GM18508 (cell line): ENCODE measurements around the gene EPHA1.
"Not testable (repeated sequence)": the region's sequence is repeated elsewhere in the genome, so short reads cannot be mapped to it uniquely, and the experiment has no call there.

Experiments used
- ATAC-seq: cut with Tn5 transposase; IDR thresholded peaks from one replicate; pipeline ENCODE4 v1.9.1; 2021; ENCODE audit warnings: moderate number of reproducible peaks; ENCODE audit not compliant: insufficient read depth, unreplicated experiment

EPHA1 gene

GRCh38 chr7:143433759-143434158 lies 25.1 kb upstream of the EPHA1 start:
- ATAC-seq, result no peak

- ATAC-seq, result no peak
Observed at GRCh38 chr7:143431109-143431508, 22.5 kb upstream of the EPHA1 start.

GRCh38 chr7:143429770-143430698 lies 21.4 kb upstream of the EPHA1 start:
- no peak for ATAC-seq

- no peak for ATAC-seq
Observed at GRCh38 chr7:143426479-143427142, 18.0 kb upstream of the EPHA1 start.

- ATAC-seq, result not testable (repeated sequence)
Observed at GRCh38 chr7:143424476-143424875, 15.8 kb upstream of the EPHA1 start.

GRCh38 chr7:143422033-143422432 lies 13.4 kb upstream of the EPHA1 start:
- no peak for ATAC-seq

DNA sequence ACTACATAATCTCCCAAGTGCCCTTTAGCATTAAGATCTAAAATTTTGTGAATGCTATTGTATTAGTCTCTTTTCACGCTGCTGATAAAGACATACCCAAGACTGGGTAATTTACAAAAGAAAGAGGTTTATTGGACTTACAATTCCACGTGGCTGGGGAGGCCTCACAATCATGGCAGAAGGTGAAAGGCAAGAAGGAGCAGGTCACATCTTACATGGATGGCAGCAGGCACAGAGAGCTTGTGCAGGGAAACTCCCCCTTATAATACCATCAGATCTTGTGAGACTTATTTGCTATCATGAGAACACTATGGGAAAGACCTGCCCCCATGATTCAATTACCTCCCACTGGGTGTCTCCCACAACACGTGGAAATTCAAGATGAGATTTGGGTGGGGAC lies 12.0 kb upstream of the EPHA1 start:
- not testable (repeated sequence) for ATAC-seq

DNA sequence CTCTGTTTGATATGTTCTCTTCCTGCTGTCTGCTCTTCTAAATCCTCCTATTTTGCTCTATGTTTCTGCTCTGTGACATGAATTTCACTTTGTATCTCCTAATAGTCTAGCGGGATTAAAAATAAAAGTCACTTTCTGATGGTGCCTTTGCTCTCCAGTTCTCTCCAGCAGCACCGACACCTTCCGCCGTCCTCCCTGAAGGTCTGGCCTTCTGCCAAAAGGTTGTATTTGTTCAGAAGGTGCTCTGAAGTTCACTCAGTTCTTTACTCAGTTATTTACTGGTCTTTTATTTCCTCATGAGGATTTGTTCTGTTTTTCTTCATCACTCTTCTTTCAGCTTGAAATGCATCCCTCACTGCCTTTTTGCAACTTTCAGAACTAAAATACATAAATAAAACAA lies 11.2 kb upstream of the EPHA1 start:
- no peak for ATAC-seq

GRCh38 chr7:143418681-143419458 lies 10.2 kb upstream of the EPHA1 start:
- ATAC-seq, result no peak

DNA sequence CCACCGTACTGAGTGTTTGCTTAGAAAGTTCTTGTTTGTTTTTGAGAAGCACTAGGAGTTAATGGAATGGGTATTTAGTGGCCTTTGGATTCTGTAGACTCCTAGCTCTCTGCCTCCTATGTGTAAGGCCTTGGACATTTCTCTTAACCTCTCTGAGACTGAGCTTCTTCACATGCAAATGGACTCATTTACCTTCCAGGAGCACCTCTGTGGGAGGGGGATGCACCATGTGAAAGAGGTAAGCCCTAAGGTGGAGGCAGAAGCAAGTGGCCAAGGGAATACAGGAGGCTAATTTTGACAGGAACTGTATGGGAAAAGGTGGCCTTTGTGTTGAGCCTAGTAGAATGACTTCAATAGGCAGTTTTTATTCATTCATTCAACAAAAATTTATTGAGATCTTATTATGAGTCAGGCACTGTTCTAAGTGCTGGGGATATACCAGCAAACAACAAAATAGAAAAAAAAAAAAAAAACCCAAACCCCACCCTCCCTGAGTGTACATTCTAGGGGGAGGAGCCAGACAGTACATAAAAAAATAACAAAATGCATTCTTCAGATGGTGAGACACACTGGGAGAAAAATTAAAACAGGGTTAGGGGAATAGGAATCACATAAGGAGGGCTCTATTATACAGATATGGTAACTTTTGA lies 9.2 kb upstream of the EPHA1 start:
- no peak for ATAC-seq

GRCh38 chr7:143416565-143417149 lies 8.0 kb upstream of the EPHA1 start:
- ATAC-seq, result no peak

GRCh38 chr7:143415742-143416397 lies 7.2 kb upstream of the EPHA1 start:
- ATAC-seq, result no peak

DNA sequence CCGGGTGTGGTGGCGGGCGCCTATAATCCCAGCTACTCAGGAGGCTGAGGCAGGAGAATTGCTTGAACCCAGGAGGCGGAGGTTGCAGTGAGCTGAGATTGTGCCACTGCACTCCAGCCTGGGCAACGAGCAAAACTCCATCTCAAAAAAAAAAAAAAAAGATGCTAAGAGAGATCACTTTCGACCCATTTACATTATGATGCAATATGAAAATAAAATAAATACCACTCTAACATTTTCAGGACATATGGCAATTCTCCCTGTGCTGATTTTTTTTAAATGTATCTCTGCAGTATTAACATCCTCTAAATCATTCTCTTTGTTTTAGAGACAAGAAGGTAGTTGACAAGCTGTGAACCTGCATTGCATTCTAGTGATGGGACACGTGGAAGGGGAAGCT lies 6.6 kb upstream of the EPHA1 start:
- not testable (repeated sequence) for ATAC-seq

- no peak for ATAC-seq
Observed at GRCh38 chr7:143413123-143413522, 4.5 kb upstream of the EPHA1 start.

DNA sequence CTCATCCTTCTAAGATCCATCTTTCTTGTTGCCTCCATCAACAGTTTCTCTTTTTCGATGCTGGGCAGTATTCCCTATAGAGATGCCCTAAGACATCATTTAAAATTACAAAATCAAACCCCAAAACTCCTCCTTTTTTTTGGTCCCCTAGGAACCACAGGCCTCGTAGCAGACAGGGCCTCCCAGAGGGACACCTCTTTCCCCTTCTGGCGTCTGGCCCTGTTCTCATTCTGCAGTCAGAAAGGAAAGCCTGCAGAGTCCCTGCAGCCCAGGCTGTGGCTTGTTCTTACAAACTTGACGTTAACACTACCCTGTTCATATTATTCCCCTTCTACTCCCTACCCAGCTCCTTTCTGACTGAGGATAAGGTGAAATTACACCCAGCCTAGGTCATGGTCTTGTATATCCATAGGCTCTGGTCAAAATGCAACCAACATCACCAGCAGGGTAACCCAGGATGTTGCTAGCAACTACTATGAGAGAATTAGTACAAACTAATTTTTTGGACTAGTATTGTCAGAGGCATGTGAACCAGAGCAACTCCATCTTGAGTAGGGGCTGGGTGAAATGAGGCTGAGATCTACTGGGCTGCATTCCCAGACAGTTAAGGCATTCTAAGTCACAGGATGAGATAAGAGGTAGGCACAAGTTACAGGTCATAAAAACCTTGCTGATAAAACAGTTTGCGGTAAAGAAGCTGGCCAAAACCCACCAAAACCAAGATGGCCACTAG lies 3.5 kb upstream of the EPHA1 start:
- no peak for ATAC-seq

DNA sequence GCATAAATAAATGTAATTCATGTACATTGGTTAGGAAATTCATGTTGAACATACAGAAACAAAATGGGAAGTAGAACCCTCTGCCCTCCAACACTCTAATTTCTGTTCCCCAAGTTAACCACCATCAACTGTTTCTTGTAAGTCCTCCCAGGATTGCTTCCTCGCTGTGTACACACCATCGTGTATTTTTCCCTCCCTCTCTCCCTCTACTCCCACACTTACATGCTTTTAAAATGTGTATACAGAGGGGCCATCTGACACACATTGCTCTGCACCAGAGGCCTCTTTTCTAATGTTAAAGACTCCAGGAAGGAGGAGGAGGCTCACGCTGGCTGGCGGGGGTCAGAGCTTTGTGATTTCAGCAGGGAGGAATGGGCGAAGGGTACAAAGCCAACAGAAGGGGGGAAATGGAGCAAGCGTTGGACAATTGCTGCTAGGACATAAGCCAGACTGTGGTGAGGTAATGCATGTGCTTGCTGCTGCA lies 1.9 kb upstream of the EPHA1 start:
- no peak for ATAC-seq

DNA sequence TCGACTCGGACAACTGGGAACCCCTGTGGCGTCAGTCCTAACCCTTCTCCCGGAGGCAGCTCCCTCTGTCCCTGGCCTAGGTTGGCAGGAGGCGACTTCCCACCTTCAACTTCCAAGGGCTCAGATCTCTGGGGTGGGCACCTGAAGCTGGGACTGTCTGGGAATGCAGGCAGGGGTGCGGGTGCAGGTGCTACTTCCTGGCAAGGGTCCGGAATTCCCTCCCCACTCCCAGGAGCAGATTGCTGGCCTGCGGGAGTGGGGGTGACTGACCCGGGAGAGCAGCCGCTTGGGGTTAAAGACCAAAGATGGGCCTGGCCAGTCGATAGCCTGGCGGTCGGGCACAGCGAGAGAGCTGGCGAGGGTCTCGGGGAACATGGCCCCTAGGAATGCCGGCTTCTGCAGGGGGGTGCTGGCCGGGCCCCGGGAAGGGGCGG lies 387 bp downstream of the EPHA1 start:
- no peak for ATAC-seq
